NB4 (cell line): Measurements from ENCODE around the gene EXO1.
"Not testable (repeated sequence)": the region's sequence is repeated elsewhere in the genome, so short reads cannot be mapped to it uniquely, and the experiment has no call there.

Experiments
- DNase-seq: peaks from one replicate; pipeline ENCODE4 v3.0.0; 2010; ENCODE audit warnings: low read depth
- H3K4me3 ChIP-seq: one replicate; pipeline ENCODE4 v1.5.1; 2011; ENCODE audit warnings: mild to moderate bottlenecking, low read depth, low read length, moderate library complexity
- MYC ChIP-seq: IDR thresholded peaks from 2 replicates; pipeline ENCODE4 v1.6.1; 2011; ENCODE audit warnings: low read depth, low read length
- POLR2A ChIP-seq: IDR thresholded peaks from 2 replicates; pipeline ENCODE4 v1.6.1; 2011; ENCODE audit warnings: mild to moderate bottlenecking; ENCODE audit not compliant: insufficient read length; ENCODE audit errors: extremely low read depth
- TF ChIP-seq, protein P1 (sequence below): IDR thresholded peaks from one replicate; pipeline ENCODE4 v1.5.1; 2012; ENCODE audit warnings: low read depth, low read length
- TF ChIP-seq, protein P2 (sequence below): IDR thresholded peaks from 2 replicates; pipeline ENCODE4 v1.6.1; 2011; ENCODE audit warnings: low read depth, low read length

The EXO1 gene

DNA sequence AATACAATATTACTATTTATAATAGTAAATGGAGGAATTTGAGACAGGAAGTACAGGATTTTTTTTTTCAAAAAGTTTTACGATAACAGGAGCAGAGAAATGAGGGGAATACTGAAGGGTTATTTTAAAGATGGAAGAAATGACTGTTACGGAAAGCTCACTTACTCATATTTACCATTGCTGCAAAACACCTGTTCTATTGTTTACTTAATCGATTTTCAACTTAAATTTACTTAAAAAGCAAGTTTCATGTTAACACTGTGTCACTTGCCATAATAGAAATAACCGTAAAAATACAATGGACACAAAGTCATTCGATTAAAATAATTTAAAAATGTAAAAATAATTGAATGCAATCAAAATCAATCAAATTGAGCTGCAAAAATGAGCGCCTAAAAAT lies 3.4 kb upstream of the EXO1 start:
- DNase-seq, result no peak
- TF ChIP-seq, protein P1, sequence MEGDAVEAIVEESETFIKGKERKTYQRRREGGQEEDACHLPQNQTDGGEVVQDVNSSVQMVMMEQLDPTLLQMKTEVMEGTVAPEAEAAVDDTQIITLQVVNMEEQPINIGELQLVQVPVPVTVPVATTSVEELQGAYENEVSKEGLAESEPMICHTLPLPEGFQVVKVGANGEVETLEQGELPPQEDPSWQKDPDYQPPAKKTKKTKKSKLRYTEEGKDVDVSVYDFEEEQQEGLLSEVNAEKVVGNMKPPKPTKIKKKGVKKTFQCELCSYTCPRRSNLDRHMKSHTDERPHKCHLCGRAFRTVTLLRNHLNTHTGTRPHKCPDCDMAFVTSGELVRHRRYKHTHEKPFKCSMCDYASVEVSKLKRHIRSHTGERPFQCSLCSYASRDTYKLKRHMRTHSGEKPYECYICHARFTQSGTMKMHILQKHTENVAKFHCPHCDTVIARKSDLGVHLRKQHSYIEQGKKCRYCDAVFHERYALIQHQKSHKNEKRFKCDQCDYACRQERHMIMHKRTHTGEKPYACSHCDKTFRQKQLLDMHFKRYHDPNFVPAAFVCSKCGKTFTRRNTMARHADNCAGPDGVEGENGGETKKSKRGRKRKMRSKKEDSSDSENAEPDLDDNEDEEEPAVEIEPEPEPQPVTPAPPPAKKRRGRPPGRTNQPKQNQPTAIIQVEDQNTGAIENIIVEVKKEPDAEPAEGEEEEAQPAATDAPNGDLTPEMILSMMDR, result no peak
- no peak overlapping the region for H3K4me3 ChIP-seq

DNA sequence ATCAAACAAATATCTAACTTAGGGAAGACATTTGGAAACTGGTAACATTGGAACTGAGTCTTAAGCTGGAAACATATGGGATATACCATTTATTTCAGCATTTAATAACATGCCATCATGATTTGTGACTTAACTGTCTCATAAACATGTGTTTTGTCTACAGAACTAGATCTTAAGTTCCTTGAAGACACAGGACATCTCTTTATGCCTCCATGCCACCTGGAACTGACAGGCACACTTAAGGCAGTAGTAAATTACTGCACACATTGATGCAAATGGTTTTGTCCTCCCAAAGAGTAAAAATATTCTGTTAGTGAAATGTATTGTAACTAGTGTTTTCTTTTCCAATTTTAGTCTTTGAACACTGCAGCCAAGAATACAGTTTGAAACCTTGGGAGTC lies 1.6 kb upstream of the EXO1 start:
- H3K4me3 ChIP-seq, result no peak overlapping the region
- TF ChIP-seq, protein P1, result no peak
- TF ChIP-seq, protein P2, sequence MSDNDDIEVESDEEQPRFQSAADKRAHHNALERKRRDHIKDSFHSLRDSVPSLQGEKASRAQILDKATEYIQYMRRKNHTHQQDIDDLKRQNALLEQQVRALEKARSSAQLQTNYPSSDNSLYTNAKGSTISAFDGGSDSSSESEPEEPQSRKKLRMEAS, result no peak
- TF ChIP-seq POLR2A, result no peak
- TF ChIP-seq MYC, result no peak
- DNase-seq, result no peak

DNA sequence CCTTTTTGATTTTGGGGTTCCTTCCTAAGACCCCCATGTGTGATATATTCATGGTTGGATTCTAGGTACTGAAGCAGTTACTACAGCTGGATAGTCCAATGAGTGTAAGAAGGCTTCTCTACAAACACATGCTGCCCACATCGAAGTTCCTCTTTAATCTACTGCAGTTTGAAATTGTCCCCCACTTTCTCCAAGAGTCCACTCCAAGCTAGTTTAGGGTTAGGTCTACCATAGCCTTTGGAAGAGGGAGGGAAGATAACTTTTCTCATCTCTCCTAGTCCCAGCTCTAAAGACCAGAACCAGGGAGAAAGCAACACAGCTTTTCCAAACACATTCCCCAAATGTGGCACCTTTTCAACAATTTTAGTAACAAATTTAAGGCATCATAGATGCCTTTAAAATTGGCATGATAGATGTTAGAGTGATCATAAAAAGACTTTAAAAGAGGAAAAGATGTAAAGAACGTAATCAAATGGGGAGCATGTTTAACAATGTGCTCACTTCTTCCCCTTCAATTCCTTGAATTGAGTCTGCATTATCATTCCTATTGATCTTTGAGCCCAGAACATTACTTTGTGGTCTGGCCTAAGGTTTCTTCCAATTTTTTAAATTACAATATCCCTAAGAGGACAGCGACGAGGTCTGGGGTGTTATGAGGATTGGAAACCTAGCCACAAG lies 1.0 kb upstream of the EXO1 start:
- H3K4me3 ChIP-seq, result peak overlapping the region; percentile 89
- peak; percentile 7 for DNase-seq
- TF ChIP-seq, protein P2, result no peak
- TF ChIP-seq MYC, result no peak
- TF ChIP-seq, protein P1, result no peak
- TF ChIP-seq POLR2A, result no peak

DNA sequence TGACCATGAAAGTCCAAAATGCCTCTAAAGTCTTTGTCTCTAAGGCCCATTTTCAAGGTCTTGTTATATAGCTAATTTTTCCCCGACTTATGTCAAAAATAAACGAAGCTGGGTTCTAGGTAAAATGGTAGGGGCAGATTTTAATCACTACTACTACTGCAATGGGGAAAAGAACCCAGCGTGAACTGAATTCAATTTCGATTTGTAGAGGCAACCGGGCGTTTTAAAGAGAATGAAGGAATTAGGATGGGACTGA lies 536 bp upstream of the EXO1 start:
- TF ChIP-seq MYC (no peak), POLR2A (no peak)
- TF ChIP-seq, protein P2, result no peak
- TF ChIP-seq, protein P1, result no peak
- peak overlapping the region; percentile 89 for H3K4me3 ChIP-seq
- DNase-seq, result no peak

DNA sequence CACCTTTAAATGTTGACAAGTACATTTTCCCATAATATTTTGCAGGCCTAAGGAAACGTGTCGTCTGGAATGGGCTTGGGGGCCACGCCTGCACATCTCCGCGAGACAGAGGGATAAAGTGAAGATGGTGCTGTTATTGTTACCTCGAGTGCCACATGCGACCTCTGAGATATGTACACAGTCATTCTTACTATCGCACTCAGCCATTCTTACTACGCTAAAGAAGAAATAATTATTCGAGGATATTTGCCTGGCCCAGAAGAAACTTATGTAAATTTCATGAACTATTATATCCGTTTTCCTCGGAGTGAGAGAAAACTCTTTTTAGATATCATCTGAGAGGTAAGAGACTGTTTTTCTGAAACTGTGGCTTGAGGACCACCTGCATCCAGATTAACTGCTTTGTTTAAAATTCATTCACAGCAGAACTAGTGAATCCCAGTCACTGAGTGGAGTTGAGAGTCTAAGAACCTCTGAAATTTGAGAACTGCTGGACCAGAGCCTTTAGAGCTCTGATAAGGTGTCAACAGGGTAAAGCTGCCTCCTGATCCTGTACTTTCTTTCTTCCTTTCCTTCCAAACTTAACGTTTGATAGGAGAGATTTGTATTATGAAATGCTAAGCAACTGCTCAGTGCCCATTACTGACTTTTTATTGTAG lies 811 bp downstream of the EXO1 start:
- peak overlapping the region; percentile 89 for H3K4me3 ChIP-seq
- no peak for TF ChIP-seq POLR2A
- TF ChIP-seq, protein P2, result peak; percentile 49; the same call in 1 of the 2 replicates
- DNase-seq, result no peak

DNA sequence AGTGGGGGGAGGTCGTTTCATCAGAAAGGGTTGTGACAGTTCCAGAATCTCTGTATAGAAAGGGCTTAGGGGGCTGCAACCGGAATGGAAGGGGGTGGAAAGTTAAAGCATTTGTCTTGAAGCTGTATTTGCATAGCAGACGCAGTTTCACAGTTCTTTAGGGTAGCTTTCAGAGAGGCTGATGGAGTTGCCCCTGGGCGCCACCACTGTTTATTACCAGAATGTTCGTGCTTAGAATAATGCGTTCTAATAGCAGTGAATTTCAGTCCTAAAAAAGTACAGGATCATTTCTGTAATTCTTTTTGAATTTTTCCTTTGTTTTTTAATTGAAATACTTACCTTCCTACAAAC lies 1.3 kb downstream of the EXO1 start:
- H3K4me3 ChIP-seq, result peak overlapping the region; percentile 89
- TF ChIP-seq MYC, result no peak
- no peak for TF ChIP-seq POLR2A
- TF ChIP-seq, protein P2, result no peak

DNA sequence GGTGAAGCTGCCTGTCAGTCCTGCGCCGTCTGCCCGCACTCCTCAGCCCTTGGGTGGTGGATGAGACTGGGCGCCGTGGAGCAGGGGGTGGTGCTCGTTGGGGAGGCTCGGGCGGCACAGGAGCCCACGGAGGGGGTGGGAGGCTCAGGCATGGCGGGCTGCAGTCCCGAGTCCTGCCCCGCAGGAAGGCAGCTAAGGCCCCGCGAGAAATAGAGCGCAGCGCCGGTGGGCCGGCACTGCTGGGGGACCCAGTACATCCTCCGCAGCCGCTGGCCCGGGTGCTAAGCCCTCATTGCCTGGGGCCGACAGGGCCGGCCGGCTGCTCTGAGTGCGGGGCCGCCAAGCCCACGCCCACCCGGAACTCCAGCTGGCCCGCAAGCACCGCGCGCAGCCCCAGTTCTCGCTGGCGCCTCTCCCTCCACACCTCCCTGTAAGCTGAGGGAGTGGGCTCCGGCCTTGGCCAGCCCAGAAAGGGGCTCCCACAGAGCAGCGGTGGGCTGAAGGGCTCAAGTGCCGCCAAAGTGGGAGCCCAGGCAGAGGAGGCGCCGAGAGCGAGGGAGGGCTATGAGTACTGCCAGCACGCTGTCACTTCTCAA lies 7.6 kb downstream of the EXO1 start:
- DNase-seq, H3K4me3 ChIP-seq: not testable (repeated sequence)

More for the DNA sequence above, 1.3 kb downstream of the EXO1 start:
- DNase-seq, result peak; percentile 9
